GM19324 (cell line): ENCODE measurements around the gene DGCR6L.
"Not testable (repeated sequence)": the region's sequence is repeated elsewhere in the genome, so short reads cannot be mapped to it uniquely, and the experiment has no call there.

Source experiments
- ATAC-seq: cut with Tn5 transposase; IDR thresholded peaks from one replicate; pipeline ENCODE4 v1.9.1; 2021; ENCODE audit warnings: mild to moderate bottlenecking, moderate library complexity; ENCODE audit not compliant: unreplicated experiment, low FRiP score

DGCR6L gene

DNA sequence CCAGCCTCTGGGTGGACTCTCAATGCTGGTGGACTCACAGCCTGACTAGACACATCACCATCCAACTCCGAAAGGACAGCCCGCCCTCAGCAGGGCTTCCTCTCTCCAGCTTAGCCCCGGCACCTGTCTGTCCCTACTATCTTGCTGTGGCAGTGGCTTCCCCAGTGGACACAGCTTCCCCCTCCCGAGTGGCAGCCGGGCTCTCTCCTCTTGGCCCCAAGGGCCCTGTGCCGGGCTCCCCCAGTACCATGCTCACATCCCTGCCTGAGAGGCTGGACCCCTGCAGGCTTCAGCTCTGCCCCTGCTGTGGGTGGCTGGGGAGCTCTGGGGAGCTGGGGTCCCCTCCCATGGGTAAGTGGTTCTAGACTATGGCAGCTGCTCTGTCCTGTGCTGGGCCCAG, 9.1 kb downstream of the DGCR6L start:
- ATAC-seq, result not testable (repeated sequence)

DNA sequence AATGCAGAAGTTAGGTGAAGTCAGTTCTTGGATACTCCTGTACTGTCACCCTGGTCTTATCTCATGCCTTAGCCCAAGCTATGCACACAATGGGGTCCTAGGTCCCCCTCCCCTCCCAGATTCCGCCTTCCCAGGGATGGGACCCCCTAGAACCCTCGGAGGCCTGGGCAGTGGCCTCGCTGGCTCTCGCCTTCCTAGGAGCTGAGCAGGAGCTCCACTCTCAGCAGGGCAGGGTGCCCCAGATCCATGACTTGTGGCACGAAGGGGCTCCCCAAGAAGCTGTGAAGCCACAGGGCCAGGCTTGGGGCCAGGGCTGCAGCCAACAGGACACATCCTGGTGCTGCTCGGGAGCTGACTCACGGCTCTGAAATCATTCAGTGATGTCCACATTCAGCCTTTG, 9.7 kb downstream of the DGCR6L start:
- not testable (repeated sequence) for ATAC-seq

DNA sequence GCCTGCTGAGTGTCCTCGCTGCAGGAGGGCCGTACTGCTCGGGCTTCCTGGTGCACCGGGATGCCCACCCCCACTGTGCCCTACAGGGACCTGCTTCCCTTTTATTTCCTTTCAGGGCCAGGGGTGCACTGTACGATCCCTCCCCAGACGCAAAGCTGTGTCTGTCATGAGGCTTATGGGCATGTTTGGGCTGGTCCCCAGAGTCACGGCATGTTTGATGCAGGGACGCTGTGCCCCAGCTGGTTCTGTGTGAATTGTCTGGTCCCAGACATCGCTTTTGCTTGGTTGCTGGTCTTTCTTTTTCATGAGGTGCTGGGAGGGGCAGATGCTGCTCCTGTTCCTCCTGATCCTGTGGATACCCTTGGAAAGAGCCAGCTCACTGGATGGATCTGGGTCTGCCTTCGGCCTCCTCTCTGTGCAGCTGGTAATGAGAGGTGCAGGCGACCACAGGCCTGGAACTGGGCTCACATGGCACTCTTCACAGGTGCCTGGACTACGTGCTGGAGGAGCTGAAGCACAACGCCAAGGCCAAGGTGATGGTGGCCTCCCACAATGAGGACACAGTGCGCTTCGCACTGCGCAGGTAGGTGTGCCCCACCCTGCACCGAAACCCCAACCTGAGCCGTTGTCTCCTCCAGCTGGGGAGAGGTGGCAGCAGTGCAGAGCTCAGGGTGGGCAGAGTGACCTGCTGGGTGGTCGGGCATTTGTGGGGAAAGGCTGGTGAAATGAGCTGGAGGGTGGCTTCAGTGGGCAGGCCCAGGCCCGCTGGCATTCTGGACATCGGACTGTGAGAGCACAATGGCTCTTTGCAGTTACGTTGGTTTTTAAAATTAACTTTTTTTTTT, 10.8 kb downstream of the DGCR6L start:
- not testable (repeated sequence) for ATAC-seq

DNA sequence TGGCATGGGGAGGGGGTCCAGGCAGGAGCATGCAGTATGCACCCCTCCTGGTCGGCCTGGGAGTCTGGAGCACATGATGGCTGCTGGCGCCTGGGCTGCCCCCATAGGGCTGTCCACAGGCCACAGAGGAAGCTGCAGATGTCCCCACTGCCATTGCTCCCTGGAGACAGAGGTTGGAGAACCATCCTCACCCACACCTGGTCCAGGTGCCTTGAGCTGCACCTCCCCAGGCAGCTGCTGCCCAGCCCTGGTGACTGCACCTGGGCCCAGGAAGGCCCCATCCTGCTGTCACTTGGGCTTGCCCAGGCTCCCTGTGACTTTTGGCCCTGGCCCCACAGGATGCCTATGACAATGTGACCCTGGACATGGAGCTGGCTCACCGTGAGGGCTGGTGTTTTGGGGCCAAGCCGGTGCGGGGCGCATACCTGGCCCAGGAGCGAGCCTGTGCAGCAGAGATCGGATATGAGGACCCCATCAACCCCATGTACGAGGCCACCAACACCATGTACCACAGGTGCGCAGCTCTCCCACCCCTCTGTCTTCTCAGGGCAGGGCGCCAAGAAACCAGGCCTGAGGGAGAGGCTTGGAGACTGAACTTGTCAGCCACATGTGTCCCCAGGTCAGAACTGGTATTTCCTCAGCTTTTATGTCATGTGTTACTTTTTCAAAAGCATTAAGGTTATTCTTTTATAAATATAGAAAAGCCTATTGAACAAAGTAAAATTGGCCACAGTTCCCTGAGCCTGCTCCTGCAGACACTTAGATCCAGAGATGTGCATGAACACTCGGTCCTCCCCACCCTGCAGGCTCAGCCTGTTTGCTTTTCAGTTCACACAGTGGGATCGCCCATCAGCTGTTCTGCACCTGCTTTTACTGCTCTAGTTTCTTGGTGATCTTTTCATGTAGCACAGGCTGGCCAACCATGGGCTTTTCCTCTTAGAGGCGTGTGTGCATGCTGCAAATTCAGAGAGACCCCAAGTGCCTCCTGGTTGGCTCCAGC, 12.1 kb downstream of the DGCR6L start:
- ATAC-seq, result not testable (repeated sequence)

DNA sequence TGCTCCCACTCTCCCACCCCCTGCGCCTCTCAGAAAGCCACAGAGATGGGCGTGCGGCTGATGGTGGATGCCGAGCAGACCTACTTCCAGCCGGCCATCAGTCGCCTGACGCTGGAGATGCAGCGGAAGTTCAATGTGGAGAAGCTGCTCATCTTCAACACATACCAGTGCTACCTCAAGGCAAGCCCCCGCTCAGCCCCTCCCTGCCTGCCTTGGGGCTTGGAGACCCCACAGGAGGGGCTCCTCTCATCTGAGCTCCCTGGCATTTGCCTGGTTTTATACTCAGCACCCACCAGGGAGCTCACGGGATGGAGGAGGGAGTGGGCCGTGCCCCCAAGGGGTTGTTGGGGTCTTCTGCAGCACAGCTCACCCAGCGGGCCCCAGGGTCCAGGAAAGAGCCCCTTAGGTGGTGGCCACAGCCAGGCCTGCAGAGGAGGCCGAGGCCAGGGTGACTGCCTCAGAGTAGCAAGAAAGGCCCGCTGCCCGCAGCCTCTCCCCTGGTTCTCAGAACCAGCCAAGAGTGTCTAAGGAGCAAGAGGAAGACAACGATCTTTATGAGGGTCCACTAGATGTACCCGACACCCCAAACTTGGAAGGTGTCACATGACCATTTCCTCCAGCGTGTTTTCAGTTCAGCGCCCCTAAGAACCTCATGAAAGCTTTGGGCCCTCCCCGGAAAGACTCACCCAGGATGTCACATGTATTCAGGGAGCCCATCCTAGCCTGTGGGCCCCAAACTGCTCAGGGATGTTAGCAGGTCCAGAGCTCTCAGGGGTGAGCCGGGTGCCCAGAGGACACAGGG, 13.0 kb downstream of the DGCR6L start:
- not testable (repeated sequence) for ATAC-seq

DNA sequence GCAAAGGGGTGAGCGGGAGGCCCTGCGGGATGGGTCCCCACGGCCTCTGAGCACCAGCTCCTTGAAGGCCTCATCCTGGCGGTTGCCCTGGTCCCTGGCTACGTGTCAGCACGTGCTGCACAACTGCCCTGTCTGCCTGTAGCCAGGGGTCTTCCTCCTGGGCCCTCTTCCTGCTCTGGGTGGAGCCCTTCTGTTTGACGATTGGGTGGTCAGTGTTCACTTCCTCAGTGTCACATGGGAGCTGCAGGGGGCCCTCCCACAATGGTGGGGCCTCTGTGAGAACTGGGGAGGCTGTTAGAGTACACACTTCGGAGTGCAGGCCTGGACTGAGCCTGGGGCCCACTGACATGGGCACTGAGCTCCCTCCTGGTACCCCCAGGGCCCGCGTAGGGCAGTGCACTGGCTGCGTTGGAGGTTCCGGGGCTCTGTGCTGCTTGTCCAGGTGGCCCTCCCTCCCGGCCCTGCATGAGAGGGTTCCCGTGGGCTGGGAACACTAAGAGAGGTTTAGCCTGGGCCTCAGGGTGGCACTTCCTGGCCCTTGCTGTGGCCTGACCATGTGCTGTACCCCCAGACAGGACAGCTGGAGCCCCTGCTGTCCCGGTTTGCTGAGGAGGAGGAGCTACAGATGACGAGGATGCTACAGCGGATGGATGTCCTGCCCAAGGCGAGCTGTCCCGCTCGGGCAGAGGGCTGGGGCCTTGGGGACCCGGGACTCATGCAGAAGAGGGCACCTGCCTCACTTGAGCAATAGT, 13.8 kb downstream of the DGCR6L start:
- ATAC-seq, result no peak

DNA sequence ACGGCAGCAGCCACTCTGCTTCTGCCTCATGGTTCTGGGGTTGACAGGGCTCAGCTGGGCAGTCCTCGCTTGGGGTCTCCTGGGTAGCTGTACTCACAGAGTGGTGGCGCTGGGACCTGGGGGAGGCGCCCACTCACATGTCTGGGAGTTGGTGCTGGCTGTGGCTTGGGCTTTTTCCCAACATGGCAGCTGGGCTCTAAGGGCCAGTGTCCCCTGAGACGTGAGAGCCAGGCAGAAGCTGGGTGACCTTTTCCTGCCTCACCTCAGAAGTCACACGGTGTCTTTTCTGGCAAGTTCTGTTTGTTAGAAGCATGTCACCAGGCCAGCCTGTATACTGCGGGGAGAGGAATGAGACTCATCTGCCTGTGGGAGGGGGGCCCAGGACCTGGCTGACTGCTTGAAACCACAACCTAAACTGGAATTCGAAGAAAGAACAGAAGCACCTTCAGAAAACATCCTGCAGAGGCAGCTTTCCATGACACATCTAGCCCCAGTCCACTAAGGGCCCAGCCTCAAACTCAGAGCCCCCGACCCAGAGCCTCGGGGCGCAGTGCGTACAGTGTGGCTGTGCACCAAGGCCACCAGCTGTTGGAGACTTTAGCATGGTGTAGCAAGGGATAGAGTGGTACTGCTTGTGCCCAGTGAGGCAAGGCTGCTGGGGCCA, 14.5 kb downstream of the DGCR6L start:
- not testable (repeated sequence) for ATAC-seq

DNA sequence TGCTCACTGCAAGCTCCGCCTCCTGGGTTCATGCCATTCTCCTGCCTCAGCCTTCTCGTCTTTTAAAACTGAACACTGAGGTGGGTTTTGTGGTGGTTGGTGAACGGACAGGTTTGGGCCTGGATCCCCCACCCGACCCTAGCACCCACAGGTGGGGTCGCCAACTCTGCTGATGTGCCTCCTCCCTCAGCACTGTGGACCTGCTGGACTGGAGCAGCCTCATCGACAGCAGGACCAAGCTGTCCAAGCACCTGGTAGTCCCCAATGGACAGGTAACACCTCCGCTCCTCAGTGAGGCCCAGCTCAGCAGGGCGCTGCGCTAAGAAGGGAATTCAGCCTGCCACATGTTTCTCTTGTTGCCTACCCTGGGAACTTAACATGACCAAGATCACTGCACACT, 15.2 kb downstream of the DGCR6L start:
- ATAC-seq, result no peak

DNA sequence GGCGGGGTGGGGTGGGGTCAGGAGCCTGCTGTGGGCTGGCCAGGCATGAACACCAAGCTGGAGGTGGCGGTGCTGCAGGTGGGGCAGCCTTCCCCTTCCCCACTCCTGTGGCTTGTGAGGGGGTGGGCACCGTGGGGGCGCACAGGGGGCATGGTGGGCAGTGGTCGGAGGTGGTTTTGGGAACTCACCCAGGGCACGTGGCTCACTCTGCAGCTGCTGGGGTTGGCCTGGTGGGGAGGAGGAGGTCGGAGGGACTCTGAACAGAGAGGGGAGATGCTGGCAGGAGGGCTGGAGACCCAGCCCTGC, 16.7 kb downstream of the DGCR6L start:
- ATAC-seq, result not testable (repeated sequence)

DNA sequence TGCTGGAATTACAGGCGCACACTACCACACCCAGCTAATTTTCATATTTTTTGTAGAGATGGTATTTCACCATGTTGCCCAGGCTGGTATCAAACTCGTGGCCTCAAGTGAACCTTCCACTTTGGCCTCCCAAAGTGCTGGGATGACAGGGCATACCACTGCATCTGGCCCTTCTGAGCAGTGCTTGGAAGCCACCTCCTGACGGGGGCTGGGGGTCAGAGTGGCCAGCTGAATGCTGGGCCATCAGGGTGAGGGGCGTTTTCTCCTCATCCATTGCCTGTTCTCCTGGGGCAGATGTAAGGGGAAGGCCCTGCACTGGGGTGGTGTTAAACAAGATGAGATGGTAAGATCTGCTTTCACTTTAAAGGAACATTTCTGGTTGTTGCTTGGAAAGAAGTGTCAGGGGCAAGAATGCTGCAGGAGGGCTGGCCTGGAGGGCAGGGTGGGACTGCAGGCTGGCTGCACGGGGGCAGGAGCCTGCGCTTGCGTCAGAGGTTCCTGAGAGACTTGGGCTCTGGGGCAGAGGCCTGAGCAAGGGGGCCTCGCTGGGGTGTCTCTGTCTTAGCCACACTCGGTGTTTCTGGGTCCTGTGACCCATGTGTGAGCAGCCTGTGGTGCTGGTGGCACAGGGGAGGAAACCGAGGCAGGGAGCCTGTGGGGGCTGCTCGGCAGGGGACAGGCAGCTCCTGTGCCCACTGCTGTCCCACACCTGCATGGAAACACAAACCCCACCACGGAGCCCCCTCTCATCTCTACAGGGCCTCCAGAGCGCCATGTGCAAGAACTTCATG, 17.2 kb downstream of the DGCR6L start:
- ATAC-seq, result no peak

DNA sequence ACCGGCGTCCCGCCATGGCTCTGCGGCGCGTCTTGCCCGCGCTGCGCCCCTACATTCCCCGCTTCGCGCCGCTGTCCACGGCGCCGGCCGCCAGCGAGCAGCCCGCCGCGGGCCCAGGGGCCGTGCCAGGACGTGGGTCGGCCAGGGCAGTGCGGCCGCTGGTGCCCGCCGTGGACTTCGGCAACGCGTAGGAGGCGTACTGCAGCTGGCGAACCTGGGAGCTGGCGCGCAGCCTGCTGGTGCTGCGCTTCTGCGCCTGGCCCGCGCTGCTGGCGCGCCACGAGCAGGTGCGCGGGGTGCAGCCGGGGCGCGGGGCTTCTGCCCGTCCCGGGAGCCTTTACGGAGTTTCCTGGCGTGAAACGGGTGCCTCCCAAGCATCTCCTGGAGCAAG, 20.1 kb downstream of the DGCR6L start:
- no peak for ATAC-seq

DNA sequence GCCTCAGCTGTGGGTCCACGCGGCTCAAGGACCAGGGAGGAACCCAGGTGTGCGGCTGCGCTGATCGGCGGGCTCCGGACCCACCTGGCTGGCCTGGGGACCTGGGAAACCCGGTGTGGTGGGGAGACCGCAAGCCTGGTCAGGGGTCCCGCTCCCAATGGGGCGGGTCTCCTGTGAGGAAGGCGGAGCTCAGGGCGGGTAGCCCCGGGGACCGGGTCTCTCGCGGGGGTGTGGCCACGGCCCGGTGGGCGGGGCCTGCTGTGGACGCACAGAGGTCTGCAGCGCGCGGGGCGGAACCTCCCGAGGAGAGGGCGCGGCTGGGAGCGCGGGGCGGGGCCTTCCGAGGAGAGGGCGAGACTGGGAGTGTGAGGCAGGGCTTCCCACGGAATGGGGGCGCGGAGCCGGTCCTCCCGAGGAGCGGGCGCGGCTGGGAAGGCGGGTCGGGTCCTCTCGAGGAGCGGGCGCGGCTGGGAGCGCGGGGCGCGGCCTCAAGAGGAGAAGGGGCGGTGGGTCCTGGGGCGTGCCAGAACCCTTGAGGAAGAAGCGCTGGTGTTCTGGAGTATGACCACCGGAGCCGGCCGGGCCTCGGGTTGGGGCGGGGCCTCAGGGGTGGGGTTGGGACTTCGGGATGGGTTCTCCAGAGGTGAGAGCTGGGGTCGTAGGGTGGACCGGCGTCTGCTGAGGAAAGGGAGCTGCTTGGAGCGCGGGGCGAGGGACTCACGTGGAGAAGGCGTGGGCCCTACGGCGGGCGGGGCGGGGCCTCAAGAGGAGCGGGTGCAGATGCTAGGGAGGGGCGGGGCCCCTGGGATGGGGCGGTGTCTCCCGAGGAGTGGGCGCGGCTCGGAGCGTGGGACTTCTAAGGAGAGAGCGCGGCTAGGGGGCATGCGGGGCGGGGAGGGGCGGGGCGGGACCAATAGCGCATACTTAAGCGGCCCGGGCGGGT, 20.8 kb downstream of the DGCR6L start:
- ATAC-seq, result peak; percentile 47

DNA sequence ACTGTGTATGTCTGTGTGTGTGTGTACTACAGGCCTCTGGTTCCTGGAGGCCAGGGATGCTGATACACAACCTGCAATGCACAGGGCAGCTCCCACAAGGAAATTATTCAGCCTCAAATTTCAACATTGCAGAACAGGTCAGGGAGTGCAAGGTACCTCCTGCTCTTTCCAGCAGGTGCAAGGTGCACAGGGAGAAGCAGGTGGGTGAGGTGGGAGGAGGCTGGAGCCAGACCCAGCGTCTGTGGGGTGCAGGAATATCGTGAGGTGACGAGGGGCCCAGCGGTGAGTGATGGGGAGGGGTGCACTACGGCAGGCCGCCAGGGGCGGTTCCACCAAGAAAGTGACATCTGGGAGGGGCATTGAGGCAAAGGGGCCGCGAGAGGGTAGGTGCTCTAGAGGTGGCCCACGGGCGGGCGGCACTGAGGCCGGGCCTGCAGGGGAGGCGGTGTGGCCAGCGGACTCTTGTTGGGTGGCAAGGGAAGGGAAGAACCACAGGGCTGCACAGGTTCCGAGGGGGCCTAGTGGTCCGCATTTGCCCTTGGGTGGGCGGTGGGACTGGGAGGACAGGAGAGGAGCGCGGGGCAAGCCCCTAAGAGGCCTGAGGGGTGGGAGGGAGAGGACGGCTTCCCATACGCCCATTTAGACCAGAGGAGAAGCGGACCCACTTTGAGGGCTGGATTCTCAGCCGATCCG, 21.6 kb downstream of the DGCR6L start:
- no peak for ATAC-seq

DNA sequence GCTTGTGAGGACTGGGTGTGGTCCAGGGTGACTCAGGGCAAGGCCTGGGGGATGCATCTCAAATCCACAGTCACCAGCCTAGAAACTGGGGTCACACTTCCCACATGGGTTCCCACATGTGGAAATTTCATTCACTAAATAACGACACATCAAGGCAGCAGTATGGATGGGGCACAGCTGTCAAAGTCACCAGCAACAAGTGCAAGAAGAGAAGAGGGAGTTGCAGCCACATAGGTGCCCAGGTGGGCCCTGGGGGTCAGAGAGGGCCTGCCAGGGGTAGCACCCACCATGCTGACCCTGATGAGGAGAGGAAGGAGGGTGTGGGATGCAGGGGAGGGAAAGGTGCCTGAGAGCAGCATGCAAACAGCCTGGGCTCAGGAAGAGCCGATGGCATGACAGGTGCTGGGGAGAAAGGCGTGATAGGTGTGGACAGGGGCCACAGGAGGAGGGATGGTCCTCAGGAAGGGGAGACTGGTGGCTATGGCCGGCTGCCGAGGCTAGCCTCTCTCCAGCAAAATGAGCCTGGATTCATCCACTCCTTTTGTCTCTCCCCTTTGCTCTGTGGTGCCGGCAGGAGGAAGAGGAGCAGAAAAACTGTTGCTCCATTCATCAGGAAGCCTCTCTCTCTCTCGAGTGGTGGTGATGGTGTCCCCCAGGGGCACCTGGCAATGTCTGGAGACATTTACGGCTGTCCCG, 22.3 kb downstream of the DGCR6L start:
- ATAC-seq, result no peak

DNA sequence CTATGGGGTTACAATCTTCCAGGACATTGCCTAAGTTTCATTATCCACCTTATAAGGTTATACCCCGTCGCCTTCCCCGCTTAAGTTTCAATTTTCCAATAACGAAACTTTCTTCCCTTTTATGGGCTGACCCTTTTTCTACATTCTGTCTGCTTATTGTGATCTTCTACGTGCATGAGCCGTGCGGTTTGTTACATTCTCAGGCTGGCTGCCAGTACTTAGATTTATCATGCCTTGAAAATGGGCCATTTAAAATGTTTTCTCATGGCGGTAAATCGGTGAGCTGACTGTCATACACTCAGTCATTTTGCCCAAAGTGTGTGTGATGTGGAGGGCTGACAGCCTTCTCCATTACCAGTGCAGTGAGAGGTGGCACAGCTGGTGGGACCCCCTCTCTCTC, 23.3 kb downstream of the DGCR6L start:
- ATAC-seq, result no peak

DNA sequence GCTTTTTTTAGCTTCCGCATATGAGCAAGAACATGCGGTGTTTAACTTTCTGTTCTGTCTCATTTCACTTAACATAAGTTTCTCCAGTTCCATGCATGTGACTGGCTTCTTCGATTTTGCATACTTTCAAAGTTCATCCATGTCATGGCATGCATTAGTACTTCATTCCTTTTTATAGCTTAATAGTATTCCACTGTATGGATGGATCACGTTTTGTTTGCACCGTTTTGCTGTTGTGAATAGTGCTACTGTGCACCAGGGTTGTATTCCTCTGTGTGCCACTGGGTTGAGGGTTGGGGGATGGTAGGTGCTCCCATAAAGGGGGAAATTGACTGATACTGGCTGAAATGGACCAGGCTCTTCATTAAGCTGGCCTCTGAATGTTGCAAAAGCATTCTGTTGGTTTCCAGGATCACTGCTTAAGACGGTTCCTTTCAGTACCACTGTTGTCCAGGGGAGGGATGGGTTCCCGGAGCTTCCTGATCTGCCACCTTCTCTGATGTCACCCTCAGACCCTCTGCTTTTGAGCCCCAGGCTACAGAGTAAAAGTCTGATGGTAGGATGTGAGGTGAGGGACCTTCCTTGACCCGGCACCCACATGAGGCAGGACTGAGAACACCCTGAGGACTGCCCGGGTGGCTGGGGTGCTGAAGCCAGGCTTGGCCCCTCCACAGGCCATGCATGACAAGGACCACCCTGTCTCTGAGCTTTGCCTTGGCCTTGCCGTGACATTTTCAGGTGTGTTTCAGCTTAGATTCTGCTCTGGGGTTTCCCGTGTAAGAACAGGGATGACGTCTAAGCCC, 24.4 kb downstream of the DGCR6L start:
- no peak for ATAC-seq
